Endothelial cell of umbilical vein (primary cell): ENCODE data around the gene MARCHF6. TPM values are rescaled to one million over a fixed set of nuclear protein-coding genes. Genes with fewer than 3 reads are reported as not detected.

Experiments used
- BruUV-seq: library from RNA; stranded (reverse); fragments of 400-500 nt; replicated peaks from 2 replicates; lab custom pipeline; 2021; lab: Mats Ljungman, UMichigan
- CTCF ChIA-PET: fragments of 300-600, 350-600 bp; sonication (Branson Sonifier 250); formaldehyde crosslinking; loops from one replicate; lab custom pipeline; 2021; ENCODE audit warnings: antibody characterized with exemption, inconsistent platforms; lab: Charles Lee
- POLR2A ChIA-PET: fragments of 300-600, 350-600 bp; sonication (Branson Sonifier 250); formaldehyde crosslinking; loops from one replicate; lab custom pipeline; 2021; ENCODE audit warnings: antibody characterized with exemption, inconsistent platforms; lab: Charles Lee
- DNase-seq: peaks from one replicate; pipeline ENCODE4 v3.0.0-alpha.2; 2011; ENCODE audit warnings: low read depth, low spot score
- FAIRE-seq: peaks from 2 replicates; lab custom pipeline; 2011; peaks lifted over from hg19 to GRCh38; lab: Jason Lieb, UNC
- H2AFZ ChIP-seq: 2 replicates; pipeline ENCODE4 v1.6.0; 2012; ENCODE audit warnings: low read depth, low read length, control low read depth, inconsistent platforms
- H3K27ac ChIP-seq: 2 replicates; pipeline ENCODE4 v1.5.1; 2011; ENCODE audit warnings: low read depth, mild to moderate bottlenecking, control low read depth, low read length, moderate library complexity; ENCODE audit not compliant: insufficient read depth
- H3K27me3 ChIP-seq, 2 experiments: 2 replicates each; pipeline versions ENCODE4 v1.6.0 to v1.6.1; 2011; ENCODE audit warnings: low read length in 2 of 2, mixed read lengths in 1 of 2; ENCODE audit not compliant: control insufficient read depth in 2 of 2, insufficient read depth in 2 of 2
- H3K36me3 ChIP-seq, 2 experiments: 2 replicates in 1 of 2; 3 replicates in 1 of 2; pipeline ENCODE4 v1.5.1; 2011; ENCODE audit warnings: low read length in 2 of 2, mild to moderate bottlenecking in 1 of 2, moderate library complexity in 1 of 2; ENCODE audit not compliant: control insufficient read depth in 2 of 2, insufficient read depth in 2 of 2; ENCODE audit errors: extremely low read depth in 1 of 2
- H3K4me1 ChIP-seq: 3 replicates; pipeline ENCODE4 v1.5.1; 2011; ENCODE audit warnings: mild to moderate bottlenecking, low read length; ENCODE audit not compliant: control insufficient read depth, insufficient read depth; ENCODE audit errors: extremely low read depth
- H3K4me2 ChIP-seq: 2 replicates; pipeline ENCODE4 v1.6.1; 2011; ENCODE audit warnings: low read length, control low read depth, mixed read lengths; ENCODE audit not compliant: insufficient read depth
- H3K4me3 ChIP-seq, 3 experiments: fragments of 200-600 bp in 1 of 3; sonication (generic), shearing (Covaris generic) in 1 of 3; replicated peaks in 1 of 3; 2 replicates each; pipeline ENCODE4 v1.5.1; 2011 to 2016; ENCODE audit warnings: control low read depth in 3 of 3, low read length in 3 of 3, mild to moderate bottlenecking in 2 of 3, inconsistent platforms in 1 of 3, low read depth in 1 of 3, moderate library complexity in 1 of 3; ENCODE audit not compliant: insufficient read depth in 1 of 3
- H3K79me2 ChIP-seq: 2 replicates; pipeline ENCODE4 v1.6.0; 2012; ENCODE audit warnings: low read length, inconsistent platforms; ENCODE audit not compliant: control insufficient read depth, insufficient read depth
- H3K9ac ChIP-seq: replicated peaks from 2 replicates; pipeline ENCODE3; 2011; ENCODE audit warnings: low read length, control low read depth; ENCODE audit not compliant: insufficient read depth; ENCODE audit errors: extremely low read depth
- H3K9me1 ChIP-seq: replicated peaks from 3 replicates; pipeline ENCODE4 v1.6.0; 2011; ENCODE audit warnings: mild to moderate bottlenecking, low read length; ENCODE audit not compliant: control insufficient read depth, insufficient read depth; ENCODE audit errors: extremely low read depth
- H3K9me3 ChIP-seq: replicated peaks from 2 replicates; pipeline ENCODE4 v1.5.1; 2012; ENCODE audit warnings: low read length, inconsistent platforms; ENCODE audit not compliant: control insufficient read depth, insufficient read depth
- H4K20me1 ChIP-seq: replicated peaks from 2 replicates; pipeline ENCODE3; 2011; ENCODE audit warnings: mild to moderate bottlenecking, low read length; ENCODE audit not compliant: control insufficient read depth, insufficient read depth; ENCODE audit errors: extremely low read depth
- EZH2 ChIP-seq: IDR thresholded peaks from 2 replicates; pipeline ENCODE4 v1.6.1; 2012; ENCODE audit warnings: borderline replicate concordance, low read depth, mild to moderate bottlenecking, moderate library complexity, low read length, inconsistent platforms; ENCODE audit not compliant: severe bottlenecking
- FOS ChIP-seq: IDR thresholded peaks from 2 replicates; pipeline ENCODE4 v1.6.1; 2011; ENCODE audit warnings: mild to moderate bottlenecking, low read length, moderate library complexity, borderline replicate concordance; ENCODE audit not compliant: insufficient read depth
- GATA2 ChIP-seq: IDR thresholded peaks from 2 replicates; pipeline ENCODE4 v1.7.0; 2011; ENCODE audit warnings: low read depth, mild to moderate bottlenecking, moderate library complexity, mixed read lengths, low read length; ENCODE audit not compliant: insufficient read length, insufficient read depth
- JUN ChIP-seq: IDR thresholded peaks from 2 replicates; pipeline ENCODE4 v1.6.1; 2011; ENCODE audit warnings: borderline replicate concordance, low read depth; ENCODE audit not compliant: insufficient read length, insufficient read depth
- MAX ChIP-seq: IDR thresholded peaks from 2 replicates; pipeline ENCODE4 v1.6.1; 2011; ENCODE audit not compliant: insufficient read depth, insufficient read length
- MYC ChIP-seq: IDR thresholded peaks from one replicate; pipeline ENCODE4 v1.6.1; 2011; ENCODE audit warnings: mild to moderate bottlenecking, low read depth, low read length
- POLR2A ChIP-seq: IDR thresholded peaks from 2 replicates; pipeline ENCODE4 v1.6.1; 2012; ENCODE audit warnings: low read depth, mild to moderate bottlenecking, control low read depth, low read length
- POLR2AphosphoS5 ChIP-seq: IDR thresholded peaks from 2 replicates; pipeline ENCODE4 v1.6.1; 2012; ENCODE audit warnings: low read depth, mild to moderate bottlenecking, control low read depth, low read length, moderate library complexity; ENCODE audit not compliant: insufficient read depth
- dilution Hi-C: fragments of 300-500 bp; cut with MboI; formaldehyde crosslinking; loops from one replicate; pipeline ENCODE4 v1.15.0; 2019; ENCODE audit warnings: low sequenced_read_pairs; ENCODE audit not compliant: extremely low pct_ligation_motif_present
- intact Hi-C: fragments of 100-400 bp; cut with micrococcal nuclease; formaldehyde crosslinking; loops from one replicate; pipeline ENCODE4 v1.10.0; 2022
- polyA plus RNA-seq, 4 experiments: library from polyadenylated mRNA; depleted of rRNA in 3 of 4; stranded (reverse) in 3 of 4; unstranded in 1 of 4; fragments of >200 nt; gene quantifications; 2 replicates each; pipeline versions ENCODE4 v1.2.1 to v1.2.3, GENCODE V29; 2011 to 2012; ENCODE audit warnings: missing spikeins in 1 of 4
- total RNA-seq: library from RNA; stranded (reverse); gene quantifications from 2 replicates; pipeline ENCODE4 v1.2.3, GENCODE V29; 2021
- TF ChIP-seq, protein P1 (sequence below), 2 donors: IDR thresholded peaks; 1 replicate in 1 of 2; 2 replicates in 1 of 2; pipeline ENCODE4 v1.5.1; 2011; ENCODE audit warnings: low read length in 2 of 2, mild to moderate bottlenecking in 2 of 2, moderate library complexity in 2 of 2, control low read depth in 1 of 2, inconsistent platforms in 1 of 2, low read depth in 1 of 2; ENCODE audit not compliant: insufficient read depth in 1 of 2; ENCODE audit errors: extremely low read depth in 1 of 2

MARCHF6 gene
- total and polyA plus RNA-seq, 2 donors (not counting 3 experiments of a cell fraction or from before 2014, with no cell fraction given): 108 to 112 TPM

DNA sequence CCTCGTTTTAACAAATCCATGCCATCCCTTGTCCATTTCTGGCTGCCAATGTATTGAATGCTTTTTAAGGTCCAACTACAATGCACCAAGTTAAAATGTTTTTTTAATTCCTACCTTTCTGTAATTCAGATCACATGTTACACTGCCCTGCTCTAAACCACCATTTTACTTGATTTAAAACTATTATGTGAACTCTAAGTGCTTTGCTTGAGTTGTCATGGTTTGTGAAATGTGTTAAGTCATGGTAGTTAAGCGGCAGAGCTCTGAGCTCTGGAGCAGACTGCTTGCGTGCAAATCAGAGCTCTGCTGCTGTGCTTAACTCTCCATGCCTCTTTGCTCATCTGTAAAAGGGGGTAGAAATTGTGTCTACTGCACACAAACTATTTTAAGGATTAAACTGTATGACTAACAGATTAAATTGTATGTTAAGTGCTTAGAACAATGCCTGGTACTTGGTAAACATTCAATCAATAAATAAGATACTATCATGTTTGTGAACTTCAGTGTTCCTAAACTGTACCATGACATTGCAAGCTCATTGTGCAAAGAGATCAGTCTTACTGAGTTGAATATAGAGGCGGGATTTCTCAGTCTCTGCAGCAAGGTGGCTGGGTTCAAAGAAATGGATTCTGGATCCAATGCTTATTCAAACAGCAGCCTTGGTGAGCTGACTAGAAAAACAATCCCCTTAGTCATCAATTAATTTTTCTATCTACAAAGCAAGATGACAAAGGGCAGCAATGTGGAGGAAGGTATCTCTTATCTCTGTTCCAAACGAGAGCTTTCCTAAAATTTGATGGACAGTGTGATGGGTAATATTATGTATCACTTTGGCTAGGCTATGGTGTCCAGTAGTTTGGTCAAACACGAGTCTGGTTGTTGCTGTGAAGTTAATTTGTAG, 29.7 kb upstream of the MARCHF6 start:
- Histone ChIP-seq H3K4me1 (no peaks in the 10 kb centered on the region), H3K9me1 (no peaks in the 10 kb centered on the region), H3K9ac (no peak overlapping the region), H3K9me3 (no peaks in the 10 kb centered on the region), H3K4me3 (no peak overlapping the region), H3K36me3 (no peaks in the 10 kb centered on the region), H3K27ac (no peak overlapping the region), H3K79me2 (no peaks in the 10 kb centered on the region), H2AFZ (no peak overlapping the region), H3K4me2 (no peak overlapping the region), H4K20me1 (no peaks in the 10 kb centered on the region), H3K27me3 (peaks cover 0 to 4% of the 10 kb centered on the region in 2 experiments)
- TF ChIP-seq MAX (no peak), POLR2AphosphoS5 (no peak), JUN (no peak), EZH2 (no peak), GATA2 (no peak), FOS (no peak), POLR2A (no peak), MYC (no peak)
- TF ChIP-seq, protein P1, sequence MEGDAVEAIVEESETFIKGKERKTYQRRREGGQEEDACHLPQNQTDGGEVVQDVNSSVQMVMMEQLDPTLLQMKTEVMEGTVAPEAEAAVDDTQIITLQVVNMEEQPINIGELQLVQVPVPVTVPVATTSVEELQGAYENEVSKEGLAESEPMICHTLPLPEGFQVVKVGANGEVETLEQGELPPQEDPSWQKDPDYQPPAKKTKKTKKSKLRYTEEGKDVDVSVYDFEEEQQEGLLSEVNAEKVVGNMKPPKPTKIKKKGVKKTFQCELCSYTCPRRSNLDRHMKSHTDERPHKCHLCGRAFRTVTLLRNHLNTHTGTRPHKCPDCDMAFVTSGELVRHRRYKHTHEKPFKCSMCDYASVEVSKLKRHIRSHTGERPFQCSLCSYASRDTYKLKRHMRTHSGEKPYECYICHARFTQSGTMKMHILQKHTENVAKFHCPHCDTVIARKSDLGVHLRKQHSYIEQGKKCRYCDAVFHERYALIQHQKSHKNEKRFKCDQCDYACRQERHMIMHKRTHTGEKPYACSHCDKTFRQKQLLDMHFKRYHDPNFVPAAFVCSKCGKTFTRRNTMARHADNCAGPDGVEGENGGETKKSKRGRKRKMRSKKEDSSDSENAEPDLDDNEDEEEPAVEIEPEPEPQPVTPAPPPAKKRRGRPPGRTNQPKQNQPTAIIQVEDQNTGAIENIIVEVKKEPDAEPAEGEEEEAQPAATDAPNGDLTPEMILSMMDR (IDR thresholded peaks at IDR 0.05; ENCODE audit: extremely low read depth in 1 of 2, insufficient read depth in 1 of 2, low read depth in 1 of 2, low read length in 2 of 2): no peak
- DNase-seq (no peak), FAIRE-seq (no peak)
- CTCF ChIA-PET: interaction anchor here (1.5 kb wide), 1 partner anchor 40 kb away, joined by 5 read pairs; no protein-coding TSS in a partner anchor
- intact Hi-C loops (no loop called here), dilution Hi-C loops (no loop called here)
- POLR2A ChIA-PET: no interaction called here
- BruUV-seq: no TSS peak
